B cell (primary cell): ENCODE results near the gene GGACT. TPM values are rescaled to one million over a fixed set of nuclear protein-coding genes. Genes with fewer than 3 reads are reported as not detected.

Experiments used
- ATAC-seq: fragments of 200-7000 bp; cut with Tn5 transposase; one replicate; pipeline ENCODE4 v1.10.0; 2021; ENCODE audit warnings: low read depth, mild to moderate bottlenecking, moderate number of reproducible peaks, moderate library complexity
- CTCF ChIA-PET: fragments of 350-600 bp; sonication (Branson Sonifier 250); formaldehyde crosslinking; loops from one replicate; lab custom pipeline; 2021; ENCODE audit warnings: antibody characterized with exemption, inconsistent platforms; lab: Charles Lee
- POLR2A ChIA-PET: fragments of 350-600 bp; sonication (Branson Sonifier 250); formaldehyde crosslinking; loops from one replicate; lab custom pipeline; 2021; ENCODE audit warnings: antibody characterized with exemption; lab: Charles Lee
- DNase-seq: peaks from one replicate; pipeline ENCODE4 v3.0.0; 2013
- H2AFZ ChIP-seq: 2 replicates; pipeline ENCODE4 v1.6.1; 2012; ENCODE audit warnings: mild to moderate bottlenecking, low read depth, low read length; ENCODE audit not compliant: insufficient read depth, poor library complexity, severe bottlenecking
- H3K27ac ChIP-seq, 2 donors: 1 replicate in 1 of 2; 2 replicates in 1 of 2; pipeline ENCODE4 v1.5.1; 2012 to 2013; ENCODE audit warnings: low read length in 2 of 2, mild to moderate bottlenecking in 2 of 2, moderate library complexity in 1 of 2
- H3K27me3 ChIP-seq, 4 experiments: fragments of 200-600 bp in 1 of 4; sonication (generic) in 1 of 4; replicated peaks in 1 of 4; 1 replicate in 2 of 4; 2 replicates in 2 of 4; pipeline versions ENCODE4 v1.6.1 to v1.7.0; 2013 to 2016; ENCODE audit warnings: low read length in 3 of 4, mild to moderate bottlenecking in 2 of 4, mixed read lengths in 1 of 4, moderate library complexity in 1 of 4; ENCODE audit not compliant: insufficient read depth in 4 of 4, control insufficient read depth in 3 of 4; ENCODE audit errors: control extremely low read depth in 1 of 4
- H3K36me3 ChIP-seq, 2 experiments: replicated peaks in 1 of 2; 1 replicate in 1 of 2; 2 replicates in 1 of 2; pipeline versions ENCODE4 v1.6.1 to v1.7.1; 2013; ENCODE audit warnings: low read length in 1 of 2; ENCODE audit not compliant: insufficient read depth in 2 of 2, control insufficient read depth in 1 of 2; ENCODE audit errors: control extremely low read depth in 1 of 2, extremely low read depth in 1 of 2
- H3K4me1 ChIP-seq, 2 donors: fragments of 200-600 bp in 1 of 2; sonication (generic) in 1 of 2; 1 replicate in 1 of 2; 2 replicates in 1 of 2; pipeline versions ENCODE4 v1.5.1 to v1.6.1; 2013 to 2017; ENCODE audit warnings: low read length in 2 of 2; ENCODE audit not compliant: control insufficient read depth in 2 of 2, insufficient read depth in 2 of 2
- H3K4me2 ChIP-seq: replicated peaks from 2 replicates; pipeline ENCODE3; 2012; ENCODE audit warnings: mild to moderate bottlenecking, low read depth, low read length; ENCODE audit not compliant: poor library complexity, severe bottlenecking
- H3K4me3 ChIP-seq, 5 experiments: fragments of 200-600 bp in 1 of 5; sonication (generic) in 1 of 5; 1 replicate in 3 of 5; 2 replicates in 2 of 5; pipeline versions ENCODE4 v1.5.1 to v1.7.0; 2011 to 2016; ENCODE audit warnings: low read length in 4 of 5, mild to moderate bottlenecking in 4 of 5, low read depth in 2 of 5, control low read depth in 1 of 5, moderate library complexity in 1 of 5; ENCODE audit not compliant: insufficient read depth in 1 of 5; ENCODE audit errors: control extremely low read depth in 1 of 5, extremely low read depth in 1 of 5
- H3K79me2 ChIP-seq: fragments of 200-600 bp; sonication (generic); one replicate; pipeline ENCODE4 v1.6.0; 2016; ENCODE audit warnings: low read length; ENCODE audit not compliant: control insufficient read depth, insufficient read depth
- H3K9ac ChIP-seq: fragments of 200-600 bp; sonication (generic); 2 replicates; pipeline ENCODE4 v1.6.1; 2017; ENCODE audit warnings: mild to moderate bottlenecking, low read length, moderate library complexity
- H3K9me3 ChIP-seq, 3 donors: one replicate each; pipeline versions ENCODE4 v1.6.1 to v1.7.1; 2013; ENCODE audit warnings: low read length in 2 of 3; ENCODE audit not compliant: control insufficient read depth in 2 of 3, insufficient read depth in 1 of 3; ENCODE audit errors: control extremely low read depth in 1 of 3
- H4K20me1 ChIP-seq: 2 replicates; pipeline ENCODE4 v1.6.0; 2012; ENCODE audit warnings: mild to moderate bottlenecking, low read length; ENCODE audit not compliant: insufficient read depth, control insufficient read depth, poor library complexity, severe bottlenecking
- H3K27ac Mint-ChIP-seq: one replicate; pipeline ENCODE4 v1.8.0; 2021; ENCODE audit warnings: mixed read lengths
- H3K27me3 Mint-ChIP-seq: one replicate; pipeline ENCODE4 v1.8.0; 2021; ENCODE audit warnings: mixed read lengths
- H3K4me1 Mint-ChIP-seq: one replicate; pipeline ENCODE4 v1.8.0; 2021; ENCODE audit warnings: mixed read lengths
- H3K4me3 Mint-ChIP-seq: one replicate; pipeline ENCODE4 v1.8.0; 2021; ENCODE audit warnings: mixed read lengths
- H3K9me3 Mint-ChIP-seq: one replicate; pipeline ENCODE4 v1.8.0; 2022; ENCODE audit warnings: mixed read lengths; ENCODE audit not compliant: insufficient read depth
- CTCF ChIP-seq: fragments of 200-600 bp; IDR thresholded peaks from one replicate; pipeline ENCODE4 v1.8.0; 2022; ENCODE audit warnings: antibody characterized with exemption, mild to moderate bottlenecking
- EZH2 ChIP-seq: IDR thresholded peaks from 2 replicates; pipeline ENCODE4 v1.6.1; 2012; ENCODE audit warnings: borderline replicate concordance, low read depth, mild to moderate bottlenecking, moderate library complexity, low read length; ENCODE audit not compliant: insufficient read depth, poor library complexity, severe bottlenecking
- WGBS: methylation state at CpG from one replicate; pipeline ENCODE4 v1.1.5; 2013; ENCODE audit warnings: missing lambda C conversion rate; ENCODE audit not compliant: insufficient coverage; 5-methylcytosine and 5-hydroxymethylcytosine counted together
- intact Hi-C: fragments of 100-400 bp; cut with micrococcal nuclease; formaldehyde crosslinking; loops from one replicate; pipeline ENCODE4 v1.10.0; 2022
- polyA plus RNA-seq: library from polyadenylated mRNA; depleted of rRNA; stranded (reverse); fragments of >200 nt; gene quantifications from 2 replicates; pipeline ENCODE4 v1.2.3, GENCODE V29; 2012
- total RNA-seq, 2 donors: library from RNA; stranded (reverse); fragments of 120-200 nt in 1 of 2; gene quantifications; 1 replicate in 1 of 2; 2 replicates in 1 of 2; pipeline versions ENCODE4 v1.2.3 to v1.2.4, GENCODE V29; 2013 to 2022

The GGACT gene
- total and polyA plus RNA-seq, 2 donors (not counting 1 experiment from before 2014, with no cell fraction given), result 3.2 to 3.5 TPM

- intact Hi-C loops, result no loop called here
- H3K9ac ChIP-seq, result no peak overlapping the region
- WGBS, result 94% methylated on average over 13 of the region's 13 CpGs
- H3K4me3 ChIP-seq, result no peak overlapping the region
- H3K27me3 Mint-ChIP-seq, result no peaks in the 10 kb centered on the region
- no peak overlapping the region for H3K4me3 Mint-ChIP-seq
- H3K36me3 ChIP-seq, result no peaks in the 10 kb centered on the region
- POLR2A ChIA-PET, result no interaction called here
- H2AFZ ChIP-seq, result no peak overlapping the region
- CTCF ChIA-PET, result interaction anchor here (1.5 kb wide), 1 partner anchor 19 kb away, joined by 4 read pairs; no protein-coding TSS in a partner anchor
- H3K27ac ChIP-seq, result no peak overlapping the region
- H3K9me3 Mint-ChIP-seq, result no peaks in the 10 kb centered on the region
- H3K4me1 ChIP-seq, result no peaks in the 10 kb centered on the region
- ATAC-seq, result no peak
- peaks cover 0 to 13% (median 0%) of the 10 kb centered on the region in 3 donors for H3K9me3 ChIP-seq
- H4K20me1 ChIP-seq, result no peaks in the 10 kb centered on the region
- H3K79me2 ChIP-seq, result no peaks in the 10 kb centered on the region
- TF ChIP-seq EZH2, result no peak
- no peak for TF ChIP-seq CTCF
- H3K4me2 ChIP-seq, result no peak overlapping the region
- no peaks in the 10 kb centered on the region for H3K4me1 Mint-ChIP-seq
- no peak overlapping the region for H3K27ac Mint-ChIP-seq
- no peak for DNase-seq
- H3K27me3 ChIP-seq, result no peaks in the 10 kb centered on the region
These were observed 54.3 kb downstream of the GGACT start for GRCh38 chr13:100534147-100534843.

DNA sequence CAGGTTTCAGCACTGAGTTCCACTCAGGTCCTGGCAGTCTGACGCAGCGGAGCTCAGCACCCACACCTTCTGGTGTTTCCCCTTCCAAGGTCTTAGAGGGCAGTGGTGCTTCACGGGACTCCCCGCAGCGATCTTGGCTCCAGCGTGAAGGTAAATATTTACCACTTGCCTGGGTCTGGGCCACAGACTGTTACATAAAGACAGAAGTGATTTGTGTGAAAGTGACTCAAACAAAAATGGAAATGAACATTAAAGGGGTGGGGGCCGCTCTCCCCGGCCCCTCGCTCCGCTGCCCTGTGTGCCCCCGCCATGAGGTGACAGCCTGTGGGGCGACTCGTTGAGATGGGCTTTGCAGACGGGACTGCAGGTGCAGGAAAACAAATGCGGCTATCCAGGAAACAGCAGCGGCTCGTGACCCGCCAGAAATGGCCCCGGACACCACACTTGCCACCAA lies 55.0 kb downstream of the GGACT start:
- Histone ChIP-seq H4K20me1 (no peaks in the 10 kb centered on the region), H3K27ac (no peak overlapping the region), H3K36me3 (no peaks in the 10 kb centered on the region), H3K4me2 (no peak overlapping the region), H3K9ac (no peak overlapping the region), H3K27me3 (no peaks in the 10 kb centered on the region), H2AFZ (no peak overlapping the region), H3K4me1 (no peaks in the 10 kb centered on the region), H3K79me2 (no peaks in the 10 kb centered on the region), H3K9me3 (peaks cover 0 to 13% (median 0%) of the 10 kb centered on the region in 3 donors), H3K4me3 (no peak overlapping the region)
- DNase-seq (no peak), ATAC-seq (peak; percentile 39)
- Mint-ChIP-seq H3K27me3 (no peaks in the 10 kb centered on the region), H3K4me3 (no peak overlapping the region), H3K4me1 (no peaks in the 10 kb centered on the region), H3K27ac (no peak overlapping the region), H3K9me3 (no peaks in the 10 kb centered on the region)
- intact Hi-C loops, result no loop called here
- 96% methylated on average over 19 of the region's 19 CpGs for WGBS
- CTCF ChIA-PET, result interaction anchor here (1.5 kb wide), 1 partner anchor 19 kb away, joined by 4 read pairs; no protein-coding TSS in a partner anchor
- POLR2A ChIA-PET, result no interaction called here
- TF ChIP-seq EZH2 (no peak), CTCF (no peak)
